Measurements from ENCODE around the gene CKMT2.

DNA sequence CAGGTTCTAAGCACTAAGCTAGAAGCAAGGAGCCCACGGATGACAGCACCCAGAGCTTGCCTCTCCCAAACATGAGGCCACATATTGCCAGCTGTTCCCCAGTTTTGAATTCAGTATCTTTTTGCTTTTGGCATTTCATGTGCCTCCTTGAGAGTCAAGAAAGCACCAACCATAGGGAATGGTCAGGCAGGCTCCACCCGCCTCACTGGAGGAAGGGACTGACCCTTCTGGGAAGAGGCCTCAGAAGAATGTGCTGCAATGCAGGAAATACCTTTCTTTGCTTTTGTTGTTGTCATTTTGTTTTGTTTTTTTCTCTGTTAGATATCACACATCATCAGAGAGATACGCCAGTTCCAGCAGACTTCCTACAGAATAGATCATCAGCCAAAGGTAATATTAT is 13.7 kb upstream of the CKMT2 start:
- TF ChIP-seq, protein P1, sequence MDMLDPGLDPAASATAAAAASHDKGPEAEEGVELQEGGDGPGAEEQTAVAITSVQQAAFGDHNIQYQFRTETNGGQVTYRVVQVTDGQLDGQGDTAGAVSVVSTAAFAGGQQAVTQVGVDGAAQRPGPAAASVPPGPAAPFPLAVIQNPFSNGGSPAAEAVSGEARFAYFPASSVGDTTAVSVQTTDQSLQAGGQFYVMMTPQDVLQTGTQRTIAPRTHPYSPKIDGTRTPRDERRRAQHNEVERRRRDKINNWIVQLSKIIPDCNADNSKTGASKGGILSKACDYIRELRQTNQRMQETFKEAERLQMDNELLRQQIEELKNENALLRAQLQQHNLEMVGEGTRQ (CRISPR knock-in tag; IDR thresholded peaks at IDR 0.05): no peak
- TF ChIP-seq, protein P2, sequence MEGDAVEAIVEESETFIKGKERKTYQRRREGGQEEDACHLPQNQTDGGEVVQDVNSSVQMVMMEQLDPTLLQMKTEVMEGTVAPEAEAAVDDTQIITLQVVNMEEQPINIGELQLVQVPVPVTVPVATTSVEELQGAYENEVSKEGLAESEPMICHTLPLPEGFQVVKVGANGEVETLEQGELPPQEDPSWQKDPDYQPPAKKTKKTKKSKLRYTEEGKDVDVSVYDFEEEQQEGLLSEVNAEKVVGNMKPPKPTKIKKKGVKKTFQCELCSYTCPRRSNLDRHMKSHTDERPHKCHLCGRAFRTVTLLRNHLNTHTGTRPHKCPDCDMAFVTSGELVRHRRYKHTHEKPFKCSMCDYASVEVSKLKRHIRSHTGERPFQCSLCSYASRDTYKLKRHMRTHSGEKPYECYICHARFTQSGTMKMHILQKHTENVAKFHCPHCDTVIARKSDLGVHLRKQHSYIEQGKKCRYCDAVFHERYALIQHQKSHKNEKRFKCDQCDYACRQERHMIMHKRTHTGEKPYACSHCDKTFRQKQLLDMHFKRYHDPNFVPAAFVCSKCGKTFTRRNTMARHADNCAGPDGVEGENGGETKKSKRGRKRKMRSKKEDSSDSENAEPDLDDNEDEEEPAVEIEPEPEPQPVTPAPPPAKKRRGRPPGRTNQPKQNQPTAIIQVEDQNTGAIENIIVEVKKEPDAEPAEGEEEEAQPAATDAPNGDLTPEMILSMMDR (IDR thresholded peaks at IDR 0.05): no peak
- no peak for TF ChIP-seq ZNF121 (CRISPR knock-in tag; IDR thresholded peaks at IDR 0.05)

All from WTC11 (cell line).